ENCODE measurements around the gene STON1.

Gene STON1

DNA sequence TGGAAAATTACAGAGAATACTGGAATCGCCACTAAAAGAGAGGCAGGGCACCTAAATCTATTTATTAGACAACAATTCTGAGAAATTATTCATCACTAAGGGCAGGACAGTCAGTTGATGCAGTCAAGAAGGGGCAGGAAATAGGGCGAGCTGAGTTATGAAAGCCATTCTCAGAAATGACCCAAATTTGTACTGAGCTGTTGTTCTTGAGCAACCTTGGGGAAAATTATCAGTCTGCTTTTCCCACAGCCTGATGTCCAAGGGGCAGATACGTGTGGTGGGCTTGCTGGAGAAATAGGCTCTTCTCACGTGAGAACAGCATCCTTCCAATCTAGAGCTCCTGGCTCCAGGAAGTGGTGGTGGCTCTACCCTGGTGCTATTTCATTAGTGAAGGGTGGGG is 38.6 kb downstream of the STON1 start:
- H3K4me3 ChIP-seq (ENCODE audit: low read length in 2 of 2), result no peak overlapping the region
- no peak overlapping the region for H3K23ac ChIP-seq (ENCODE audit: low read depth, low read length, poor library complexity)
- WGBS, 2 donors (ENCODE audit: extremely low coverage in 2 of 2, insufficient read length in 2 of 2, insufficient replicate concordance in 1 of 2), result no CpG with 5 or more reads among the region's 4 CpGs
- H2AK5ac ChIP-seq (ENCODE audit: low read depth, low read length), result no peak overlapping the region
- H2BK15ac ChIP-seq (ENCODE audit: low read length), result no peak overlapping the region
- H4K91ac ChIP-seq (ENCODE audit: low read depth, low read length, poor library complexity), result no peak overlapping the region
- no peak overlapping the region for H2BK12ac ChIP-seq (ENCODE audit: low read length)
- H3K9ac ChIP-seq (ENCODE audit: low read depth, low read length, poor library complexity), result no peak overlapping the region
- no peak overlapping the region for H2AFZ ChIP-seq (ENCODE audit: low read length)
- H3K27me3 ChIP-seq (ENCODE audit: control insufficient read depth in 3 of 3, insufficient read depth in 3 of 3, low read depth in 1 of 3, low read length in 3 of 3), result no peaks in the 10 kb centered on the region
- no peak overlapping the region for H2BK120ac ChIP-seq (ENCODE audit: low read depth, low read length)
- peaks cover 2% of the 10 kb centered on the region for H3K79me1 ChIP-seq (ENCODE audit: low read depth, low read length)
- no peaks in the 10 kb centered on the region for H3K9me3 ChIP-seq (replicated peaks in 1 of 2; ENCODE audit: control insufficient read depth in 2 of 2, insufficient read depth in 1 of 2, low read depth in 1 of 2, low read length in 2 of 2)
- H2BK5ac ChIP-seq (ENCODE audit: low read length), result no peak overlapping the region
- H3K27ac ChIP-seq (replicated peaks; ENCODE audit: low read length), result no peak overlapping the region
- H3K14ac ChIP-seq (ENCODE audit: low read length), result no peak overlapping the region
- no peak overlapping the region for H4K8ac ChIP-seq (ENCODE audit: low read depth, low read length)
- no peak for DNase-seq (ENCODE audit: low spot score)
- H3K4me1 ChIP-seq (ENCODE audit: control insufficient read depth in 2 of 2, insufficient read depth in 1 of 2, low read depth in 1 of 2, low read length in 2 of 2), result peaks cover 8 to 12% of the 10 kb centered on the region in 2 donors
- H3K18ac ChIP-seq (ENCODE audit: low read length), result no peak overlapping the region
- H3K4ac ChIP-seq (ENCODE audit: low read length), result no peak overlapping the region
- H3K4me2 ChIP-seq (ENCODE audit: insufficient read depth, low read length, poor library complexity, severe bottlenecking), result no peak overlapping the region
- peaks cover 0 to 5% of the 10 kb centered on the region in 2 donors for H3K36me3 ChIP-seq (replicated peaks in 1 of 2; ENCODE audit: control insufficient read depth in 2 of 2, insufficient read depth in 2 of 2, low read length in 2 of 2)

DNA sequence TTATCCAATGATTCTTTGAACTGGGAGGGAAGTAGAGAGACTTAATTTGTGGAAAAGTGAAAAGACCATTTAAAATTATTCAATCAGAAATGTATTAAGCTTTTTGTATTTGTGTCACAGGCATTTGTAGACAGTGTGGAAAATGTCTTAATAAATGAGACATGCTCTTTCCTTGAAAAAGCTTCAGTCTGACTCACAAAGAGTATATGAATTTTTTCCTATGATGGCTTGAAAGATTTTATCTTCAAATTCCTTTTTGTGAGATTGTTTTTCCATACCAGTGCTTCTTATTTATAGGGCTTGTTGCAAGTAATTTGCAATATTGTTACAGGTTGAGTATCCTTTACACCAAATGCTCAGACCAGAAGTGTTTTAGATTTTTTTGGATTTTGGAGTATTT is 39.5 kb downstream of the STON1 start:
- no peak overlapping the region for H2BK5ac ChIP-seq (ENCODE audit: low read length)
- no peak overlapping the region for H3K23ac ChIP-seq (ENCODE audit: low read depth, low read length, poor library complexity)
- H4K91ac ChIP-seq (ENCODE audit: low read depth, low read length, poor library complexity), result no peak overlapping the region
- H3K9ac ChIP-seq (ENCODE audit: low read depth, low read length, poor library complexity), result no peak overlapping the region
- H3K4me3 ChIP-seq (ENCODE audit: low read length in 2 of 2), result no peak overlapping the region
- no peak overlapping the region for H3K4ac ChIP-seq (ENCODE audit: low read length)
- peaks cover 0 to 5% of the 10 kb centered on the region in 2 donors for H3K36me3 ChIP-seq (replicated peaks in 1 of 2; ENCODE audit: control insufficient read depth in 2 of 2, insufficient read depth in 2 of 2, low read length in 2 of 2)
- no peak overlapping the region for H2AFZ ChIP-seq (ENCODE audit: low read length)
- no peak overlapping the region for H2BK12ac ChIP-seq (ENCODE audit: low read length)
- no peak overlapping the region for H2BK120ac ChIP-seq (ENCODE audit: low read depth, low read length)
- H3K9me3 ChIP-seq (replicated peaks in 1 of 2; ENCODE audit: control insufficient read depth in 2 of 2, insufficient read depth in 1 of 2, low read depth in 1 of 2, low read length in 2 of 2), result no peaks in the 10 kb centered on the region
- H4K8ac ChIP-seq (ENCODE audit: low read depth, low read length), result no peak overlapping the region
- H3K4me1 ChIP-seq (ENCODE audit: control insufficient read depth in 2 of 2, insufficient read depth in 1 of 2, low read depth in 1 of 2, low read length in 2 of 2), result peaks cover 8 to 12% of the 10 kb centered on the region in 2 donors
- no peak overlapping the region for H3K18ac ChIP-seq (ENCODE audit: low read length)
- no peak overlapping the region for H2AK5ac ChIP-seq (ENCODE audit: low read depth, low read length)
- no peak overlapping the region for H2BK15ac ChIP-seq (ENCODE audit: low read length)
- H3K79me1 ChIP-seq (ENCODE audit: low read depth, low read length), result peaks cover 2% of the 10 kb centered on the region
- no peak for DNase-seq (ENCODE audit: low spot score)
- no peaks in the 10 kb centered on the region for H3K27me3 ChIP-seq (ENCODE audit: control insufficient read depth in 3 of 3, insufficient read depth in 3 of 3, low read depth in 1 of 3, low read length in 3 of 3)
- no peak overlapping the region for H3K14ac ChIP-seq (ENCODE audit: low read length)
- H3K4me2 ChIP-seq (ENCODE audit: insufficient read depth, low read length, poor library complexity, severe bottlenecking), result no peak overlapping the region
- H3K27ac ChIP-seq (replicated peaks; ENCODE audit: low read length), result no peak overlapping the region

DNA sequence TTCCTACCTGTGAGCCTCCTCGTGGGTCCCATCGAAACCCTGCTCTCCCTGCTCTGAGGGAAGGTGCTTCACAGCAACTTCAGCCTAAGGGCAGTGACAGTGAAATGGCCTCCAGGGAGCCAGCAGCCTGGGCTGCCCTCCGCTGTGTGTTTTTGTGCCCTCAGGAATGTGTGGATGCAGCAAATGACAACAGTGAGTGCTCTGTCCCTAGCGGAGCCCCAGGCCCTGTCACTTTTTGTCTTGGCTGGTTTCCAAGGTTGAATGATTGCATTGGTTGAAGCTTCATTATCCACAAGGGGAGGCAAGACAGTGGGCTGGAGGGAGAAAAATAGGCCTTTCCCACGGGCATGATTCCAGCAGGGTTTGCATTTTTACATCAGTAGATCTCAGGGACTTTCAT is 42.9 kb downstream of the STON1 start:
- Histone ChIP-seq H3K18ac (ENCODE audit: low read length) (no peak overlapping the region), H3K9ac (ENCODE audit: low read depth, low read length, poor library complexity) (no peak overlapping the region), H3K4ac (ENCODE audit: low read length) (no peak overlapping the region), H2BK15ac (ENCODE audit: low read length) (no peak overlapping the region), H2BK5ac (ENCODE audit: low read length) (no peak overlapping the region), H3K4me1 (ENCODE audit: control insufficient read depth in 2 of 2, insufficient read depth in 1 of 2, low read depth in 1 of 2, low read length in 2 of 2) (peaks cover 8 to 11% of the 10 kb centered on the region in 2 donors), H2BK12ac (ENCODE audit: low read length) (no peak overlapping the region), H3K4me3 (ENCODE audit: low read length in 2 of 2) (no peak overlapping the region), H4K91ac (ENCODE audit: low read depth, low read length, poor library complexity) (no peak overlapping the region), H3K79me1 (ENCODE audit: low read depth, low read length) (peaks cover 2% of the 10 kb centered on the region), H2BK120ac (ENCODE audit: low read depth, low read length) (no peak overlapping the region), H3K27me3 (ENCODE audit: control insufficient read depth in 3 of 3, insufficient read depth in 3 of 3, low read depth in 1 of 3, low read length in 3 of 3) (no peaks in the 10 kb centered on the region), H3K14ac (ENCODE audit: low read length) (no peak overlapping the region), H3K9me3 (replicated peaks in 1 of 2; ENCODE audit: control insufficient read depth in 2 of 2, insufficient read depth in 1 of 2, low read depth in 1 of 2, low read length in 2 of 2) (no peaks in the 10 kb centered on the region), H2AFZ (ENCODE audit: low read length) (no peak overlapping the region), H4K8ac (ENCODE audit: low read depth, low read length) (no peak overlapping the region), H3K27ac (replicated peaks; ENCODE audit: low read length) (peak overlapping the region; percentile 15), H3K36me3 (replicated peaks in 1 of 2; ENCODE audit: control insufficient read depth in 2 of 2, insufficient read depth in 2 of 2, low read length in 2 of 2) (peaks cover 0 to 2% of the 10 kb centered on the region in 2 donors), H2AK5ac (ENCODE audit: low read depth, low read length) (no peak overlapping the region), H3K23ac (ENCODE audit: low read depth, low read length, poor library complexity) (no peak overlapping the region), H3K4me2 (ENCODE audit: insufficient read depth, low read length, poor library complexity, severe bottlenecking) (no peak overlapping the region)
- WGBS, 2 donors (ENCODE audit: extremely low coverage in 2 of 2, insufficient read length in 2 of 2, insufficient replicate concordance in 1 of 2), result no CpG with 5 or more reads among the region's 5 CpGs
- no peak for DNase-seq (ENCODE audit: low spot score)

GRCh38 chr2:48574353-48575287 is 44.7 kb downstream of the STON1 start:
- Histone ChIP-seq H2BK120ac (ENCODE audit: low read depth, low read length) (no peak overlapping the region), H3K18ac (ENCODE audit: low read length) (no peak overlapping the region), H3K14ac (ENCODE audit: low read length) (no peak overlapping the region), H3K4me3 (ENCODE audit: low read length in 2 of 2) (no peak overlapping the region), H3K27me3 (ENCODE audit: control insufficient read depth in 3 of 3, insufficient read depth in 3 of 3, low read depth in 1 of 3, low read length in 3 of 3) (no peaks in the 10 kb centered on the region), H4K8ac (ENCODE audit: low read depth, low read length) (no peak overlapping the region), H3K27ac (replicated peaks; ENCODE audit: low read length) (no peak overlapping the region), H3K9me3 (replicated peaks in 1 of 2; ENCODE audit: control insufficient read depth in 2 of 2, insufficient read depth in 1 of 2, low read depth in 1 of 2, low read length in 2 of 2) (no peaks in the 10 kb centered on the region), H3K79me1 (ENCODE audit: low read depth, low read length) (peaks cover 1% of the 10 kb centered on the region), H3K9ac (ENCODE audit: low read depth, low read length, poor library complexity) (no peak overlapping the region), H2BK15ac (ENCODE audit: low read length) (no peak overlapping the region), H2BK5ac (ENCODE audit: low read length) (no peak overlapping the region), H3K23ac (ENCODE audit: low read depth, low read length, poor library complexity) (no peak overlapping the region), H3K4me1 (ENCODE audit: control insufficient read depth in 2 of 2, insufficient read depth in 1 of 2, low read depth in 1 of 2, low read length in 2 of 2) (peaks cover 8% of the 10 kb centered on the region in 2 donors), H2BK12ac (ENCODE audit: low read length) (no peak overlapping the region), H2AK5ac (ENCODE audit: low read depth, low read length) (no peak overlapping the region), H3K4me2 (ENCODE audit: insufficient read depth, low read length, poor library complexity, severe bottlenecking) (no peak overlapping the region), H2AFZ (ENCODE audit: low read length) (no peak overlapping the region), H3K36me3 (replicated peaks in 1 of 2; ENCODE audit: control insufficient read depth in 2 of 2, insufficient read depth in 2 of 2, low read length in 2 of 2) (no peaks in the 10 kb centered on the region), H3K4ac (ENCODE audit: low read length) (no peak overlapping the region), H4K91ac (ENCODE audit: low read depth, low read length, poor library complexity) (no peak overlapping the region)
- DNase-seq (ENCODE audit: low spot score), result no peak
- no CpG with 5 or more reads among the region's 9 CpGs for WGBS, 2 donors (ENCODE audit: extremely low coverage in 2 of 2, insufficient read length in 2 of 2, insufficient replicate concordance in 1 of 2)

Data from neuronal stem cell (in vitro differentiated cells).